K562 (cell line): ENCODE results near the gene BARD1. TPM values are rescaled to one million over a fixed set of nuclear protein-coding genes. Genes with fewer than 3 reads are reported as not detected.

Experiments used
- E2F6 ChIP-seq, 2 experiments: IDR thresholded peaks; 2 replicates each; pipeline ENCODE4 v1.6.1; 2011; ENCODE audit warnings: borderline replicate concordance in 1 of 2, control low read depth in 1 of 2, low read depth in 1 of 2, low read length in 1 of 2, mild to moderate bottlenecking in 1 of 2, mixed read lengths in 1 of 2, moderate library complexity in 1 of 2; ENCODE audit not compliant: insufficient read depth in 1 of 2, insufficient read length in 1 of 2, poor library complexity in 1 of 2, severe bottlenecking in 1 of 2; ENCODE audit errors: extremely low read depth in 1 of 2
- HES1 ChIP-seq: fragments of 450-650 bp; IDR thresholded peaks from 2 replicates; pipeline ENCODE4 v1.6.1; 2016; ENCODE audit warnings: low read depth, mild to moderate bottlenecking, moderate library complexity
- MBD2 ChIP-seq: sonication (generic); IDR thresholded peaks from 2 replicates; pipeline ENCODE4 v1.6.1; 2016; ENCODE audit warnings: low read depth, borderline replicate concordance
- NFE2 ChIP-seq: IDR thresholded peaks from 2 replicates; pipeline ENCODE4 v1.6.1; 2014; ENCODE audit warnings: antibody characterized with exemption, low read depth
- POLR2A ChIP-seq: fragments of 450-650 bp; conservative IDR thresholded peaks from 2 replicates; pipeline ENCODE4 v1.6.1; 2016
- RBM15 ChIP-seq: fragments of 200-400 bp; formaldehyde crosslinking; IDR thresholded peaks from 2 replicates; pipeline ENCODE4 v1.6.1; 2018; ENCODE audit warnings: mild to moderate bottlenecking, low read length, moderate library complexity; ENCODE audit not compliant: insufficient read depth
- REST ChIP-seq, 2 experiments: fragments of 450-650 bp; formaldehyde crosslinking in 1 of 2; IDR thresholded peaks; 2 replicates each; pipeline versions ENCODE4 v1.4.0 to v1.6.1; 2014 to 2020; ENCODE audit warnings: mild to moderate bottlenecking in 2 of 2, borderline replicate concordance in 1 of 2, low read depth in 1 of 2
- ZHX1 ChIP-seq: fragments of 150-350 bp; conservative IDR thresholded peaks from 2 replicates; pipeline ENCODE4 v1.6.1; 2014; ENCODE audit warnings: low read length
- ZNF507 ChIP-seq: conservative IDR thresholded peaks from 2 replicates; pipeline ENCODE4 v1.6.1; 2017; ENCODE audit warnings: missing genetic modification characterization, missing compliant biosample characterization
- ZNF551 ChIP-seq: fragments of 250-450 bp; sonication (Bioruptor Pico); IDR thresholded peaks from 2 replicates; pipeline ENCODE4 v1.5.0; 2021; ENCODE audit warnings: mild to moderate bottlenecking, moderate library complexity
- ZNF707 ChIP-seq: fragments of 250-450 bp; sonication (Bioruptor Pico); conservative IDR thresholded peaks from 2 replicates; pipeline ENCODE4 v1.8.0; 2022; ENCODE audit warnings: inconsistent platforms, mild to moderate bottlenecking, moderate library complexity
- polyA plus RNA-seq, 8 experiments: library from polyadenylated mRNA; depleted of rRNA in 4 of 8; stranded (reverse) in 5 of 8; unstranded in 3 of 8; fragments of >200 nt; fragmentation: Nextera tagmentation in 2 of 8; fragmentation: Illumina TruSeq in 1 of 8; extraction: Ambion mirVana in 2 of 8; extraction: Trizol in 1 of 8; gene quantifications; 2 replicates each; pipeline versions ENCODE4 v1.2.1 to v1.2.3, GENCODE V29; 2011 to 2014; ENCODE audit warnings: inconsistent platforms in 1 of 8, missing spikeins in 1 of 8
- total RNA-seq, 7 experiments: library from RNA; depleted of rRNA in 6 of 7; stranded (reverse); fragments of >200 nt in 6 of 7; fragmentation: Illumina TruSeq in 2 of 7; extraction: Trizol in 2 of 7; gene quantifications; 2 replicates each; pipeline versions ENCODE4 v1.2.1 to v1.2.3, GENCODE V29; 2011 to 2021; ENCODE audit warnings: low replicate concordance in 1 of 7

BARD1 gene
- total and polyA plus RNA-seq, 9 of the 15 experiments (the other 6 are each of a cell fraction or from before 2014, with no cell fraction given), result 6.3 to 18.9 (median 11.3) TPM

- TF ChIP-seq ZHX1 (no peak), ZNF507 (no peak), REST (IDR thresholded peaks at IDR 0.05; ENCODE audit: borderline replicate concordance) (no peak), REST (CRISPR knock-in tag; IDR thresholded peaks at IDR 0.05; ENCODE audit: low read depth) (no peak), POLR2A (peak; percentile 63), ZNF551 (CRISPR knock-in tag) (no peak), E2F6 (IDR thresholded peaks at IDR 0.05; ENCODE audit: borderline replicate concordance in 1 of 2, extremely low read depth in 1 of 2, insufficient read depth in 1 of 2, insufficient read length in 1 of 2, low read depth in 1 of 2, low read length in 1 of 2, poor library complexity in 1 of 2, severe bottlenecking in 1 of 2) (peak; percentile 44 to 51), NFE2 (no peak), ZNF707 (CRISPR knock-in tag) (no peak), HES1 (no peak), MBD2 (no peak), RBM15 (no peak)
Measured at GRCh38 chr2:214808981-214809750, at the start of gene BARD1 (continued).
